Activated T-helper 1 cell treated with anti-CD3 and anti-CD28 coated beads, Interleukin-12 subunit alpha, Interleukin-12 subunit beta, Interleukin-2, Interleukin-4 antibody, amounts not matched to agents 30 ng/mL and 10 ng/mL and 1 ng/mL, durations not matched to agents 14 hours and 24 hours and 36 hours (primary cell): ENCODE data around the gene ZNF512B. TPM values are rescaled to one million over a fixed set of nuclear protein-coding genes. Genes with fewer than 3 reads are reported as not detected.

Experiments
- DNase-seq: peaks from one replicate; pipeline ENCODE4 v3.0.0; 2021; ENCODE audit warnings: low spot score
- H3K27ac Mint-ChIP-seq: one replicate; pipeline ENCODE4 v1.8.0; 2021; ENCODE audit warnings: mild to moderate bottlenecking, mixed read lengths
- H3K27me3 Mint-ChIP-seq: one replicate; pipeline ENCODE4 v1.8.0; 2022; ENCODE audit warnings: mild to moderate bottlenecking, moderate library complexity, mixed read lengths; ENCODE audit not compliant: insufficient read depth
- H3K36me3 Mint-ChIP-seq: one replicate; pipeline ENCODE4 v1.8.0; 2021; ENCODE audit warnings: low read depth, mixed read lengths
- H3K4me1 Mint-ChIP-seq: one replicate; pipeline ENCODE4 v1.8.0; 2021; ENCODE audit warnings: low read depth, mixed read lengths
- H3K4me3 Mint-ChIP-seq: one replicate; pipeline ENCODE4 v1.8.0; 2021; ENCODE audit warnings: mild to moderate bottlenecking, moderate library complexity, mixed read lengths
- H3K9me3 Mint-ChIP-seq: one replicate; pipeline ENCODE4 v1.8.0; 2021; ENCODE audit warnings: mixed read lengths
- intact Hi-C: fragments of 100-400 bp; cut with micrococcal nuclease; formaldehyde crosslinking; loops from one replicate; pipeline ENCODE4 v1.15.1; 2024
- total RNA-seq: library from RNA; stranded (reverse); gene quantifications from 2 replicates; pipeline ENCODE4 v1.2.3, GENCODE V29; 2022

Gene ZNF512B
- total RNA-seq, 1 donor from 2014 or later: 28.3 TPM

DNA sequence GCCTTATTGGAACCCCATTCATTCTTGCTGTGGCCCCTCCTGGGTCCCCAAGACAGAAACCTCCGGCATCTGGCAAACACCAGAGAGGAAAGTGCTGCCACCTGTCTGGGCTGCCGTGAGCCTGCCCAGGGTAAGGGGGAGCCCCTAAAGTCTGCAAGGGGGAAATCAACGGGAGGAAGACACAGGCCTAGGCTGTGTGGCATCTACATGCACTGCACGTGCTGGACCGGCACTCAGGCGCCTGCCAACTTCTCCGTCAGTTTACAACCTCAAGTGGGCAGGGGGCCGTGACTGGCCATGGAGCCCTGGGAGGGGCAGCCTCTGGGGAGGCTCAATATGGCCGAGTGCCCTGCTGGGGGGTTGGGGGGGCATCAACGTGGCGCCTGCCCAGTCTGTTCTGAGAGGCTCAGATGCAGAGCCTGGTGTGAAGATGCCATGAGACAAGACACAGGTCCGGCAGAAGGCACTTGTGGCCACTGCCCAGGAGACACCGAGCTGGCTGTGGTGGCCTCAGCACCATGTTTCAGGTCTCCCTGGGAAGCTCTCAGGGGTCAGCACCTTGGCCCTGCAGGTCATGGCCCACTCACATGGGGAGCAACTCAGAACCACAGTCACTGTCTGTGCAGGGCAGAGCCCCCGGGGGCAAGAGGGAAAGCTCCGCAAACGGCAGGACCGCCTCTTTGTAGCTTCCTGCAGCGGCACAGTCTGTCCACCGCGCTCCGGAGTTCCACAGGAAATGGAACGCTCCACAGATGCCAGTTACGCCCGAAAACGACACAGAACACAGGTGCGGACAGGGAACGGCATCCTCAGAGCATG is 21.9 kb downstream of the ZNF512B start:
- H3K4me3 Mint-ChIP-seq: peak overlapping the region; percentile 77
- no peak for DNase-seq
- peak overlapping the region; percentile 94 for H3K27ac Mint-ChIP-seq
- peaks cover 8% of the 10 kb centered on the region for H3K36me3 Mint-ChIP-seq
- intact Hi-C loops: no loop called here
- no peaks in the 10 kb centered on the region for H3K27me3 Mint-ChIP-seq
- no peaks in the 10 kb centered on the region for H3K9me3 Mint-ChIP-seq
- peaks cover 27% of the 10 kb centered on the region for H3K4me1 Mint-ChIP-seq

GRCh38 chr20:63946986-63947637 is 22.6 kb downstream of the ZNF512B start:
- H3K4me1 Mint-ChIP-seq: peaks cover 31% of the 10 kb centered on the region
- peak overlapping the region; percentile 58 for H3K4me3 Mint-ChIP-seq
- no peak for DNase-seq
- no peak overlapping the region for H3K27ac Mint-ChIP-seq
- intact Hi-C loops: no loop called here
- H3K27me3 Mint-ChIP-seq: no peaks in the 10 kb centered on the region
- H3K36me3 Mint-ChIP-seq: peaks cover 10% of the 10 kb centered on the region
- H3K9me3 Mint-ChIP-seq: no peaks in the 10 kb centered on the region

DNA sequence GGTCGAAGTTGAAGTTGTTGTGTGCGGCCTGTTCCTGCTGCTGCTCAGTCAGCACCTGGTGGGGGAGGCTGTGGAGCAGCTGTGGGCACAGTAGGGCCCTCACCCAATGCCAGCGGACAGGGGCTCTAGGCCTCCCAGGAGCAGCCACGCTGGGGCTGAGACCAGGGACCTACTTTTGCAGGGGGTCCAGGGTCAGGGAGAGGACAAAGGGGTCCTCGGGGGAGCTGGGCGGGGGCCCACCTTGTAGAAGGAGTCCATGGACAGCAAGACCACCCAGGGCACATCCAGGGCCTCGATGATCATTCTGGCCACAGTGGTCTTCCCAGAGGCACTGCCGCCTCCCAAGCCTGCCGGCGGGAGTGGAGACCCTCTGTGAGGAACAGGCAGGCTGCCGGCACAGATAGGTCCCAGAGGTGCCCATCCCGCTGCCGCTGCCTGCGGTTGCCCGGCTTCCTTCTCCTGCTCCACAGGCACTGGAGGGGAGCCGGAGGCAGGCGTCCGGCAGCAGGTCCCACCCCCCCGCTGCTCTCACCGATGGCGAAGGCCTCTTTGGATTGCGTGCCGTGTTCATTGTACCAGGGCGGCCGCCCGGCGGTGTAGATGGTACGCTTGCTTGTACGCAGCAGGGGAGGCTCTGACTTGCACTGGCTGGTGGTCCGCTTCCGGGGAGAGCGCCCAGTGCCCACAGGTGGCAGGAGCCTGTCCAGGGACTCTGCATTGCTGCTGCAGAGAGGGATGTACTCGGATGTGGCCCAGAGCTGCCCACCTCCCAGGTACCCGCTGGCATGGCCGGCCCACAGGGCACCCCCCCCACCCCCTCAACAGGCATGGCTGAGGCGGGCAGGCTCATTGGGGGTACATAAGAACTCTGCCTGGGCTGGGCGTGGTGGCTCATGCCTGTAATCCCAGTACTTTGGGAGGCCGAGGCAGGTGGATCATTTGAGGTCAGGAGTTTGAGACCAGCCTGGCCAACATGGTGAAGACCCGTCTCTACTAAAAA is 23.5 kb downstream of the ZNF512B start:
- peaks cover 31% of the 10 kb centered on the region for H3K4me1 Mint-ChIP-seq
- H3K9me3 Mint-ChIP-seq: no peaks in the 10 kb centered on the region
- H3K27me3 Mint-ChIP-seq: no peaks in the 10 kb centered on the region
- no peak overlapping the region for H3K27ac Mint-ChIP-seq
- H3K4me3 Mint-ChIP-seq: no peak overlapping the region
- intact Hi-C loops: no loop called here
- DNase-seq: no peak
- peaks cover 10% of the 10 kb centered on the region for H3K36me3 Mint-ChIP-seq

GRCh38 chr20:63945031-63945658 is 24.6 kb downstream of the ZNF512B start:
- intact Hi-C loops: no loop called here
- Mint-ChIP-seq H3K9me3 (no peaks in the 10 kb centered on the region), H3K36me3 (peaks cover 10% of the 10 kb centered on the region), H3K27ac (no peak overlapping the region), H3K4me3 (no peak overlapping the region), H3K4me1 (peaks cover 31% of the 10 kb centered on the region), H3K27me3 (no peaks in the 10 kb centered on the region)
- no peak for DNase-seq

DNA sequence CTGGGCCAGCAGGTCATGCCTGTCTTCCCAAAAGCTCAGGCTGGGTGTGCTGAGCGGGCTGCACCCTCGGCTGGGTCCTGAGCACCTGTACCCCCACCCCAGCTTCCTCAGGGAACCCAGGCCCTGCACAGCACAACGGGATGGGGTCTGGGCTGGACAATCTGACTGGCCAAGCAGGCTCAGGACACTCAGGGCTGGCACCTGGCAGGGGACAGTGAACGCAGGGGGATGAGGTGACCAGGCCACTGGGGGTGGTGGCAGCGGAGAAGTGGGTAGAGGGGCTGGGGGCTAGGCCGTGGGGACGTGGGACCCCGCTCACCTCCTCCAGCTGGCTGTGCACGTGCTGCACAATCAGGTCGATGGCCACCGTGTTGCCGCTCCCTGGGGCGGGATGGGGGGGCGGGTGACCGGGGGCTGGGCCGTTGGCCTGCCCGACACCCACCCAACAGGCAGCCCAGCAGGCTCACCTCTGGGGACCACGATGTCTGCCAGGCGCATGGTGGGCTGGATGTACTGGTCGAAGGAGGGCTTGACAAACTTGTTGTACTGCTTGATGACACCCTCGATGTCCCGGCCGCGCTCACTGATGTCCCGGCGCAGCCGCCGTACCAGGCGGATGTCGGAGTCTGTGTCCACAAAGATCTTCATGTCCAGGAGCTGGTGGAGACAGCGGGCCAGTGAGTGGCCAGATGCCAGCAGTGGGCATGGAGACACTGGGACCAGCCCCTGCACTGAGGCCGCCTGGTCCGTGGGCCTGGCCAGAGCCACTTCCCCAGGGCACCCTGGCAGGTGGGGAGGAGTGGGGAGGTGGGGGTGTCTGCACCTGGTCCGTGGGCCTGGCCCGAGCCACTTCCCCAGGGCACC is 25.4 kb downstream of the ZNF512B start:
- no peak for DNase-seq
- no peak overlapping the region for H3K27ac Mint-ChIP-seq
- no peaks in the 10 kb centered on the region for H3K9me3 Mint-ChIP-seq
- H3K36me3 Mint-ChIP-seq: peaks cover 10% of the 10 kb centered on the region
- no peak overlapping the region for H3K4me3 Mint-ChIP-seq
- H3K27me3 Mint-ChIP-seq: no peaks in the 10 kb centered on the region
- H3K4me1 Mint-ChIP-seq: peaks cover 30% of the 10 kb centered on the region
- intact Hi-C loops: no loop called here

- Mint-ChIP-seq H3K9me3 (no peaks in the 10 kb centered on the region), H3K4me1 (peaks cover 24% of the 10 kb centered on the region), H3K27me3 (no peaks in the 10 kb centered on the region), H3K4me3 (no peak overlapping the region), H3K27ac (no peak overlapping the region), H3K36me3 (peaks cover 8% of the 10 kb centered on the region)
- intact Hi-C loops: no loop called here
- no peak for DNase-seq
Measured at GRCh38 chr20:63943808-63944077, 26.0 kb downstream of the ZNF512B start.

- intact Hi-C loops: no loop called here
- H3K27ac Mint-ChIP-seq: no peak overlapping the region
- H3K9me3 Mint-ChIP-seq: no peaks in the 10 kb centered on the region
- no peak overlapping the region for H3K4me3 Mint-ChIP-seq
- no peak for DNase-seq
- peaks cover 6% of the 10 kb centered on the region for H3K36me3 Mint-ChIP-seq
- H3K4me1 Mint-ChIP-seq: peaks cover 19% of the 10 kb centered on the region
- H3K27me3 Mint-ChIP-seq: no peaks in the 10 kb centered on the region
Measured at GRCh38 chr20:63942969-63943807, 26.5 kb downstream of the ZNF512B start.

DNA sequence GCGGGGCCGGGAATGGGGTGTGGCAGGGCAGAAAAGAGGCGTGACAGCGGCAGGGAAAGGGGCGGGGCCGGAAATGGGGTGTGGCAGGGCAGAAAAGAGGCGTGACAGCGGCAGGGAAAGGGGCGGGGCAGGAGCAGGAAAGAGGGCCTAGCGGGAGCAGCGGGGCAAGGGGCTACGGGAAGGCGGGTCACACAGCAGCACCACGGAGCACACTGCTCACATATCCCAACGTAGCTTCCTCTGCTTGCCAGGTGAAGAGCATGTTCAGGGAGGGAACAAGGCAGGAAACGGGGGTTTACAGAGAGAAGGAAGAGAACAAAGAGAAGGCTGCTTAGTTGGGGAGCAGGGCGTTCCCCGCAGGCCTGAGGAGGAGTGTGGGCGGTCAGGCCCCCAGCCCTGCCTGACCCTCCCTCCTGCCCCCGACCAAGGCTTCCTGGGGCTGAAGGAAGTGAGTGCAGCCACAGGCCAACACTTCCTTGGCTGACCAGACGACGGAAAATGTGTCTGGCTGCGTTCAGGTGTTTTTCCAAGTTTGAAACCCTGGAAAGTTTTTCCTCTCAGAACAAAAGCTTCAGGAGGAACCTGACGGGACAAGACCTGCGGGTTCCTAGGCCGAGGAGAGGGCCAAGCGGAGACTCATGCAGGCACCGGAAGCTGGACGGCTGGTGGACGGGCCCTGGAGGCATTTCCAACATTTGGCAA is 27.3 kb downstream of the ZNF512B start:
- peaks cover 10% of the 10 kb centered on the region for H3K36me3 Mint-ChIP-seq
- peak overlapping the region; percentile 82 for H3K27ac Mint-ChIP-seq
- H3K4me1 Mint-ChIP-seq: peaks cover 11% of the 10 kb centered on the region
- no peaks in the 10 kb centered on the region for H3K27me3 Mint-ChIP-seq
- H3K9me3 Mint-ChIP-seq: no peaks in the 10 kb centered on the region
- H3K4me3 Mint-ChIP-seq: peak overlapping the region; percentile 59
- DNase-seq: peak; percentile 51
- intact Hi-C loops: no loop called here

DNA sequence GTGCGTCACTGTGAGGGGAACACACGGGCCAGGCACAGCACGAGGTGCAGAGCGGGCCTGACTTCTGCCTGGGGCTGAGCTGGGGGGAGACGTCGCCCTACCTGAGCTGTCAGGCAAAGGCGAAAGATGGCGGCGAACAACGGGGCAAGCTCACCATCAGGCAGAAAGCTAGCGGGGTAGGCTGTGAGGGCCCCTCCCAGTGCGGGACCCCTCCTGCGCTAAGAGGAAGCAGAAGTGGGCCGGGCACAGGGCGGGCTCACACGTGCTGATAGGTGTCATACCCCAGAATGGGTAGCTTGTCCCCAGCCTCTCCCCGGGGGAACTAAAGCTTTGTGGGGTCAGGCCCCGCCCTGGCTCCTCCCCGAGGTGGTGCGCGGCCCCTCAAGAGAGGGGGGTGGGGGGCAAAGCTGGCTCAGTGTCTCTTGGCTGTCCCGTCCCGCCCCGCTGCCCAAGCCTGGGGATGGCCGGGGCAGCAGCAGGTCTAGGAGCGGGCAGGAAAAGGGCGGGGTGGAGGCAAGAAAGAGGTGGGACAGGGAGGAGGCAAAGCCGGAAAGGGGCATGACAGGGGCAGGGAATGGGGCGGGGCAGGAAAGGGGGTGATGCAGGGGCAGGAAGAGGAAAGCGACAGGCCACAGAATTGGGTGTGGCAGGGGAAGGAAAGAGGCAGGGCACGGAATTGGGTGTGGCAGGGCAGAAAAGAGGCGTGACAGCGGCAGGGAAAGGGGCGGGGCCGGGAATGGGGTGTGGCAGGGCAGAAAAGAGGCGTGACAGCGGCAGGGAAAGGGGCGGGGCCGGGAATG is 28.2 kb downstream of the ZNF512B start:
- Mint-ChIP-seq H3K27ac (peak overlapping the region; percentile 82), H3K4me3 (no peak overlapping the region), H3K27me3 (no peaks in the 10 kb centered on the region), H3K36me3 (peaks cover 8% of the 10 kb centered on the region), H3K9me3 (no peaks in the 10 kb centered on the region), H3K4me1 (peaks cover 4% of the 10 kb centered on the region)
- peak; percentile 79 for DNase-seq
- intact Hi-C loops: loop anchor here (2.0 kb wide), 1 partner anchor 389 kb away; no protein-coding TSS in a partner anchor

DNA sequence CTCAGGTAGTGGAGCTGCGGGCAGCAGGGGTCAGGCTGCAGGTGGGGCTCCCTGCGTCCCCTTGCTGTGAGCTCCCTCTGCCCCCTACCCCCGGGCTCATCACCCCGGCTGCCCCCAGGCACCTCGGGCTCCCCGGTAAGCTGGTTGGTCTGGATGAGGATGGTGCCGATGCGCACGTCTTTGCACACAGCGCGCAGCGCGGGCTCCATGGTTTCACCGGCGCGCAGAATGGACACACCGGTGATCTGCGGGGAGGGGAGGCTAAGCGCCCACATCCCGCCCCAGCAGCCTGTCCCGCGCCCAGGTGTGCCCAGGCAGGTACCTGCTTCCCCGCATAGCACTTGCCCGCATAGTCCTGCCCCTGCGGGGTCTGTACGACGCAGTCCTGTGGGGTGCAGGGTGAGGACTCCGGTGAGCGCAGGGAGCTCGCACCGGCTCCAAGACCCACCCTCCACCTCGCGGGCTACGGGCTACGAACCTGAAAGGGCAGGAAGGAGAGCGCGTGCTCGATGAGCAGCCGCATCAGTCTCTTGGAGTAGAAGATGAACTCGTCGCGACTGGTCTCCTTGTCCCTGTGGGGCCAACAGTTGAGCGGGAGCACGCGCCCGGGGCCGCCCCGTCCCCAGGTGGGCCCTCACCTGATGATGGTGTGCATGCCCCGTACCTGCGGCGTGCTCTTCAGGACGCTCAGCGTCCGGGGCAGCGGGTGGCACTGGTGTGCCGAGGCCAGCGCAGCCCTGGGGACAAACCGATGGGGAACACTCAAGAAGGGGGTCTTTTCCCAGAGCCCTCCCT is 29.1 kb downstream of the ZNF512B start:
- H3K27me3 Mint-ChIP-seq: no peaks in the 10 kb centered on the region
- DNase-seq: no peak
- H3K9me3 Mint-ChIP-seq: no peaks in the 10 kb centered on the region
- no peak overlapping the region for H3K27ac Mint-ChIP-seq
- peaks cover 10% of the 10 kb centered on the region for H3K4me1 Mint-ChIP-seq
- H3K36me3 Mint-ChIP-seq: peaks cover 13% of the 10 kb centered on the region
- intact Hi-C loops: loop anchor here (2.0 kb wide), 1 partner anchor 388 kb away; no protein-coding TSS in a partner anchor
- no peak overlapping the region for H3K4me3 Mint-ChIP-seq
